Measurements from ENCODE around the gene PNPLA2. TPM values are rescaled to one million over a fixed set of nuclear protein-coding genes. Genes with fewer than 3 reads are reported as not detected.

Gene PNPLA2
- total and polyA plus RNA-seq, 2 of the 8 experiments (the other 6 are each of a cell fraction or from before 2014, with no cell fraction given): 30.9 to 62.1 TPM

GRCh38 chr11:779955-780532 is 38.7 kb upstream of the PNPLA2 start:
- Histone ChIP-seq H3K27ac (ENCODE audit: low read depth, low read length) (no peak overlapping the region), H2BK120ac (replicated peaks; ENCODE audit: low read depth, low read length) (no peak overlapping the region), H3K4me2 (ENCODE audit: insufficient read depth in 1 of 2, low read depth in 2 of 2, low read length in 2 of 2) (no peak overlapping the region), H3K23ac (ENCODE audit: insufficient read length) (no peak overlapping the region), H2AFZ (ENCODE audit: low read length) (no peak overlapping the region), H3K23me2 (ENCODE audit: low read depth, low read length) (peaks cover 13% of the 10 kb centered on the region; the same call in 1 of the 2 replicates), H3K79me2 (ENCODE audit: control insufficient read depth in 1 of 2, insufficient read depth in 2 of 2, low read length in 2 of 2) (peaks cover 6 to 18% of the 10 kb centered on the region in 2 experiments; a peak in 3 of 4 replicates), H3K9ac (replicated peaks in 1 of 4; ENCODE audit: extremely low read depth in 1 of 4, low read depth in 3 of 4, low read length in 3 of 4) (no peak overlapping the region), H3K4ac (replicated peaks; ENCODE audit: insufficient read length, low read depth, low read length) (no peak overlapping the region), H2BK12ac (ENCODE audit: low read depth, low read length) (no peak overlapping the region), H3K27me3 (replicated peaks in 1 of 4; ENCODE audit: control insufficient read depth in 3 of 4, extremely low read depth in 1 of 4, insufficient read depth in 3 of 4, low read length in 3 of 4) (no peaks in the 10 kb centered on the region; a peak in 1 of 7 replicates), H4K20me1 (replicated peaks in 1 of 2; ENCODE audit: control insufficient read depth in 1 of 2, insufficient read depth in 2 of 2, low read length in 2 of 2) (peaks cover 7 to 20% of the 10 kb centered on the region in 2 experiments), H3K14ac (ENCODE audit: insufficient read length) (no peak overlapping the region), H3K4me1 (replicated peaks in 1 of 4; ENCODE audit: control insufficient read depth in 3 of 4, insufficient read depth in 4 of 4, low read length in 3 of 4) (peaks cover 3 to 28% (median 18%) of the 10 kb centered on the region in 4 experiments), H4K8ac (ENCODE audit: extremely low read depth, insufficient read depth, low read length) (no peak overlapping the region), H3K18ac (ENCODE audit: extremely low read depth, low read length) (no peak overlapping the region), H3K79me1 (ENCODE audit: low read depth, low read length) (0 out of 2 replicates have a peak, but pooled peaks cover 3% of the 10 kb centered on the region), H3K9me3 (ENCODE audit: insufficient read depth in 2 of 2, low read depth in 1 of 2, low read length in 1 of 2) (no peaks in the 10 kb centered on the region), H2BK20ac (ENCODE audit: low read length) (no peak overlapping the region), H2BK5ac (ENCODE audit: low read depth, low read length) (no peak overlapping the region), H3K4me3 (ENCODE audit: extremely low read depth in 1 of 4, insufficient read depth in 2 of 4, low read depth in 3 of 4, low read length in 4 of 4) (no peak overlapping the region), H3K56ac (replicated peaks; ENCODE audit: insufficient read length, low read depth, low read length) (no peak overlapping the region), H4K91ac (replicated peaks; ENCODE audit: insufficient read length, low read length) (no peak overlapping the region), H3K36me3 (ENCODE audit: control insufficient read depth in 2 of 4, insufficient read depth in 4 of 4, low read length in 3 of 4) (peaks cover 0 to 3% (median 0%) of the 10 kb centered on the region in 4 experiments; a peak in 2 of 8 replicates), H2AK5ac (ENCODE audit: low read depth, low read length) (no peak overlapping the region), H4K5ac (ENCODE audit: insufficient read length, low read depth, low read length) (no peak overlapping the region), H2BK15ac (ENCODE audit: low read length) (no peak overlapping the region)
- FAIRE-seq (no peak), DNase-seq (ENCODE audit: low read depth in 1 of 2, low spot score in 2 of 2) (no peak)
- 94% methylated on average over 14 of the region's 16 CpGs; no CpG with 5 or more reads in 1 of the 2 experiments for WGBS, 2 experiments (ENCODE audit: extremely low coverage in 1 of 2, insufficient coverage in 1 of 2, insufficient read length in 1 of 2, insufficient replicate concordance in 2 of 2, low coverage in 1 of 2, low lambda C conversion rate in 2 of 2, missing lambda C conversion rate in 1 of 2)
- POLR2A ChIA-PET (ENCODE audit: partially characterized antibody): interaction anchor here (1.6 to 35.3 kb wide), 4 partner anchors 11 to 39 kb away, joined by 4 to 636 read pairs (median 38); partner anchors contain the start of genes CEND1, PIDD1, PNPLA2 and RPLP2
- CTCF ChIA-PET (ENCODE audit: partially characterized antibody): interaction anchor here (1.9 kb wide), 1 partner anchor 56 kb away, joined by 6 read pairs; no protein-coding TSS in a partner anchor
- TF ChIP-seq EZH2 (IDR thresholded peaks at IDR 0.05; ENCODE audit: low read depth, low read length, severe bottlenecking): no peak
- TF ChIP-seq CHD2 (IDR thresholded peaks at IDR 0.05; ENCODE audit: low read length): no peak
- TF ChIP-seq RNF2 (IDR thresholded peaks at IDR 0.05; ENCODE audit: borderline replicate concordance, low read depth, low read length, missing control alignments, poor library complexity, severe bottlenecking): no peak
- no peak for TF ChIP-seq JUN (IDR thresholded peaks at IDR 0.05; ENCODE audit: low read depth, low read length)
- TF ChIP-seq MAFK (IDR thresholded peaks at IDR 0.05; ENCODE audit: low read depth, low read length): no peak
- no peak for TF ChIP-seq PHF8 (conservative IDR thresholded peaks at IDR 0.05; ENCODE audit: low read depth, low read length)
- TF ChIP-seq KDM5A (IDR thresholded peaks at IDR 0.05; ENCODE audit: low read length): no peak
- TF ChIP-seq SUZ12 (IDR thresholded peaks at IDR 0.05; ENCODE audit: low read length): no peak
- TF ChIP-seq BACH1 (IDR thresholded peaks at IDR 0.05; ENCODE audit: low read length): no peak
- TF ChIP-seq SIRT6 (IDR thresholded peaks at IDR 0.05; ENCODE audit: low read length): no peak
- TF ChIP-seq, protein P1, sequence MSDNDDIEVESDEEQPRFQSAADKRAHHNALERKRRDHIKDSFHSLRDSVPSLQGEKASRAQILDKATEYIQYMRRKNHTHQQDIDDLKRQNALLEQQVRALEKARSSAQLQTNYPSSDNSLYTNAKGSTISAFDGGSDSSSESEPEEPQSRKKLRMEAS (IDR thresholded peaks at IDR 0.05): no peak
- TF ChIP-seq SP1 (IDR thresholded peaks at IDR 0.05; ENCODE audit: low read depth, low read length): no peak
- TF ChIP-seq HDAC2 (IDR thresholded peaks at IDR 0.05; ENCODE audit: borderline replicate concordance in 1 of 2, low read depth in 2 of 2, low read length in 2 of 2): no peak

Data from H1 (cell line).